Measurements from ENCODE around the gene DNAH8. TPM values are rescaled to one million over a fixed set of nuclear protein-coding genes. Genes with fewer than 3 reads are reported as not detected.

The DNAH8 gene
- total RNA-seq, 1 donor from 2014 or later = 0.05 TPM

DNA sequence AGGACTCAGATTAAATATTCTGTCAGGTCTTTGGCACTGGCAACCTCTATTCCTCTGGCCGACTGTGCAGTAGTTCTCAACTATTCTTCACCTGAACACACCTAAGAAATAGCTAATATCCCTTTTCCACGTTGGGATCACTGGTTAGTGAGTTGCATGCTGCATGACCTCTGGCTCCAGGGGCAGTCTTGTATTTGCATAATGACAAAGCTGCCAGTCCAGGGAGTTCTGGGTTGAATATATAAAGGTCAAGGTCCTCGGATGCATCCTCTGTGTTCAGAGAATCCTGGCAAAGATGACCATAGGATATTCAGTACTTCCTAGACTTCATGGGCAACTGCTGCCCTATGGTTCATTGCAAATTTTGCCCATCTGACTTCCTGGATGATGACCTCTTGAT, 131.2 kb downstream of the DNAH8 start:
- H3K4me3 Mint-ChIP-seq (ENCODE audit: unreplicated experiment) = no peak overlapping the region
- H3K27ac Mint-ChIP-seq (ENCODE audit: unreplicated experiment) = no peak overlapping the region
- peaks cover 5% of the 10 kb centered on the region for H3K27me3 Mint-ChIP-seq (ENCODE audit: low read depth)
- TF ChIP-seq, protein P1, sequence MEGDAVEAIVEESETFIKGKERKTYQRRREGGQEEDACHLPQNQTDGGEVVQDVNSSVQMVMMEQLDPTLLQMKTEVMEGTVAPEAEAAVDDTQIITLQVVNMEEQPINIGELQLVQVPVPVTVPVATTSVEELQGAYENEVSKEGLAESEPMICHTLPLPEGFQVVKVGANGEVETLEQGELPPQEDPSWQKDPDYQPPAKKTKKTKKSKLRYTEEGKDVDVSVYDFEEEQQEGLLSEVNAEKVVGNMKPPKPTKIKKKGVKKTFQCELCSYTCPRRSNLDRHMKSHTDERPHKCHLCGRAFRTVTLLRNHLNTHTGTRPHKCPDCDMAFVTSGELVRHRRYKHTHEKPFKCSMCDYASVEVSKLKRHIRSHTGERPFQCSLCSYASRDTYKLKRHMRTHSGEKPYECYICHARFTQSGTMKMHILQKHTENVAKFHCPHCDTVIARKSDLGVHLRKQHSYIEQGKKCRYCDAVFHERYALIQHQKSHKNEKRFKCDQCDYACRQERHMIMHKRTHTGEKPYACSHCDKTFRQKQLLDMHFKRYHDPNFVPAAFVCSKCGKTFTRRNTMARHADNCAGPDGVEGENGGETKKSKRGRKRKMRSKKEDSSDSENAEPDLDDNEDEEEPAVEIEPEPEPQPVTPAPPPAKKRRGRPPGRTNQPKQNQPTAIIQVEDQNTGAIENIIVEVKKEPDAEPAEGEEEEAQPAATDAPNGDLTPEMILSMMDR (IDR thresholded peaks at IDR 0.05) = no peak
- no peaks in the 10 kb centered on the region for H3K36me3 Mint-ChIP-seq (ENCODE audit: low read depth)
- no peak for DNase-seq (ENCODE audit: low spot score)
- no peaks in the 10 kb centered on the region for H3K9me3 Mint-ChIP-seq (ENCODE audit: low read depth)
- no peaks in the 10 kb centered on the region for H3K4me1 Mint-ChIP-seq (ENCODE audit: low read depth)

DNA sequence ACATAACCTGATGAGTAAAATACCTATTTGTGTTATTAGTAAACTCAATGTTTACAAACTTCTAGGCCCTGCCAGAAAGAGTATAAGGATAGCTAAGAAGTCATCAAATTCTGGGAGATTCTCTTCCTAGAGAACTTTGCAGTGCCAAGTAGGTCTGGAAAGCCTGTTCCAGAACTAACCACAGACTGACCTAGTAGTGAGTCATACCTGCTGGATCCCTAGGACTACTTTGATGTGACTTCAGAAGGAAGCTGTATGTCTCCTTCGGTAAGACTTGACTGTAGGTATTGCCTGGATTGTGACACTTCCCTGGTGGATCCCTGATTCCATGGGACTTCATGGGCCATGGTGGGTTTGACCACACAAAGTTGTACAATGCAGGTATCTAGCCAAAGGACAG, 131.7 kb downstream of the DNAH8 start:
- Mint-ChIP-seq H3K36me3 (ENCODE audit: low read depth) (no peaks in the 10 kb centered on the region), H3K4me1 (ENCODE audit: low read depth) (no peaks in the 10 kb centered on the region), H3K9me3 (ENCODE audit: low read depth) (no peaks in the 10 kb centered on the region), H3K4me3 (ENCODE audit: unreplicated experiment) (no peak overlapping the region), H3K27ac (ENCODE audit: unreplicated experiment) (no peak overlapping the region), H3K27me3 (ENCODE audit: low read depth) (peaks cover 5% of the 10 kb centered on the region)
- DNase-seq (ENCODE audit: low spot score) = no peak
- TF ChIP-seq, protein P1 (IDR thresholded peaks at IDR 0.05) = no peak

GRCh38 chr6:38847497-38847896, 132.4 kb downstream of the DNAH8 start:
- DNase-seq (ENCODE audit: low spot score) = no peak
- Mint-ChIP-seq H3K4me1 (ENCODE audit: low read depth) (no peaks in the 10 kb centered on the region), H3K36me3 (ENCODE audit: low read depth) (no peaks in the 10 kb centered on the region), H3K27ac (ENCODE audit: unreplicated experiment) (no peak overlapping the region), H3K4me3 (ENCODE audit: unreplicated experiment) (no peak overlapping the region), H3K27me3 (ENCODE audit: low read depth) (peaks cover 8% of the 10 kb centered on the region), H3K9me3 (ENCODE audit: low read depth) (no peaks in the 10 kb centered on the region)
- TF ChIP-seq, protein P1 (IDR thresholded peaks at IDR 0.05) = no peak

- Mint-ChIP-seq H3K36me3 (ENCODE audit: low read depth) (no peaks in the 10 kb centered on the region), H3K27ac (ENCODE audit: unreplicated experiment) (no peak overlapping the region), H3K27me3 (ENCODE audit: low read depth) (peaks cover 7% of the 10 kb centered on the region), H3K4me3 (ENCODE audit: unreplicated experiment) (no peak overlapping the region), H3K4me1 (ENCODE audit: low read depth) (no peaks in the 10 kb centered on the region), H3K9me3 (ENCODE audit: low read depth) (no peaks in the 10 kb centered on the region)
- no peak for DNase-seq (ENCODE audit: low spot score)
- TF ChIP-seq, protein P1 (IDR thresholded peaks at IDR 0.05) = no peak
Measured at GRCh38 chr6:38848760-38849159, 133.6 kb downstream of the DNAH8 start.

DNA sequence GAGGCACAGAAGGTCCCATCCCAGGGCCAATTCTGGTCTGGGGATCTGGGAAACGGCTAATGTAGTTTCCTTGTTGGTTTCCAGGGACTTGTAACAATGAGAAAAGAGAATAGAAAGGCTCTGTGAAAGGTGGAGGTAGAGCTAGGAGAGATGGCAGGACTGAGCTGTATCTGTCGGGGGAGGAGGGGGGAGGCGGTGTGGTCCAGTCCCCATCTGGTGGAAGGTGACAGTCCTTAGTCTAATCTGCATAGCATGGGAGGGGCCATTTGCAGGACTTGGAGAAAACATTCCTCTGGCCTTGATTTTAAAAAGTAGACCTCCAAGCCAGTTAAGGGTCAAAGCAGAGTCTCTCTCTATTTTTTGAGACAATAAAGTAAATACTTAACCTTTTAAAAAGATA, 137.1 kb downstream of the DNAH8 start:
- TF ChIP-seq, protein P1 (IDR thresholded peaks at IDR 0.05) = no peak
- DNase-seq (ENCODE audit: low spot score) = no peak
- Mint-ChIP-seq H3K4me3 (ENCODE audit: unreplicated experiment) (no peak overlapping the region), H3K4me1 (ENCODE audit: low read depth) (no peaks in the 10 kb centered on the region), H3K27ac (ENCODE audit: unreplicated experiment) (no peak overlapping the region), H3K27me3 (ENCODE audit: low read depth) (peaks cover 14% of the 10 kb centered on the region), H3K36me3 (ENCODE audit: low read depth) (no peaks in the 10 kb centered on the region), H3K9me3 (ENCODE audit: low read depth) (no peaks in the 10 kb centered on the region)

Measured in chondrocyte (in vitro differentiated cells).